ENCODE results near the gene TRIM46.
A peak's percentile ranks its signal among the peaks of the same experiment; 100 is the strongest.
"Not testable (repeated sequence)": the region's sequence is repeated elsewhere in the genome, so short reads cannot be mapped to it uniquely, and the experiment has no call there.

TRIM46 gene

DNA sequence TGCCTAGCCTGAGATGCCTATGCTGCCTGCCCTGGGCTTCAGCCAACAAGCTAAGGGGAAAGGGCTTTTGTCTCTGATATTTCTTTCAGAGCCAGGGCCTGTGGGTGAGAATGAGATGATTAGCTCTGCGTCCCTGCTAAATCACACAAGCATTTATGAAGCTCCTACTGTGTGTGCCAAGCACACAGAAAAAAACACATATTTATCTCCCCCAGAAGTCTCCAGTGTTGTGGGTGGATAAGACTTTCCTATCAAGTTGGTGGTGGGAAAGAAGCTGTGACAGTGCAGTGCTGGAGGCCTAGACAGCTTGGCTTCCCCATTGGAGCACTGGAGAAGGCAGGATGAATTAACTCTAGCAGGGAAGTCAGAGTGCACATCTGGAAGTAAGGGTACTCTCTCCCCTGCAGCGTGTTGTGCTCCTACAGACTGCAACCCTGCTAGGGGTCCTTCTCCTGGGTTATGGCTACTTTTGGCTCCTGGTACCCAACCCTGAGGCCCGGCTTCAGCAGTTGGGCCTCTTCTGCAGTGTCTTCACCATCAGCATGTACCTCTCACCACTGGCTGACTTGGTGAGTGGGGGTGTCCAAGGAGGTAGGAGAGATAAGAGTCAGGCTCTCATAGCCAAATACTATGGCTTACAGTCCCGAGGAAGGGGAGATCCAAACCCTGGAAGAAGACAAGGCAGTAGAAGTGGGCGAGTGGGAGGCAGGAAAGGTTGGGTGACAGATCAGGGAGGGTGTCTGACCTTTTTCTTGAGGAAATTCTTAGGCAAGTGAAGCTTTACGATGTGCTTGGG is 36.3 kb upstream of the TRIM46 start:
- no peak for DNase-seq (ENCODE audit: low read depth)

- DNase-seq (ENCODE audit: low read depth) = peak; percentile 40
Observed at GRCh38 chr1:155139895-155140629, 33.6 kb upstream of the TRIM46 start, which contains the start of gene DPM3. TSS of gene DPM3 (minus strand) at chr1:155140531. CDS start at chr1:155140240, 291 bp downstream.

DNA sequence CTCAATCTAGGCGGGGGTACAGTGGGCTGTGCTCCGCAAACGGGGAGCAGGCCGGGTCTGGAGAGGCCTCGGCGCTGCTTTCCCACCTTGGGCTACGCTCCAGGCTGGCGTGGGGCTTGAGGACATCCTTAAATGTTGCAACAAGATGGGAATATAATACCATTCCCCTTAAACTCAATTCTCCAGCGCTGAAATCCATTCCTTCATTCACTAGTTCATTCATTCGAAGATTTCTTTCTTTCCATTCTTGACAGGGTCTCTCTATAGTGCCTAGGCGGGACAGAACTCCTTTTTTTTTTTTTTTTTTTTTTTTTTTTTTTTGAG is 33.1 kb upstream of the TRIM46 start:
- DNase-seq (ENCODE audit: low read depth) = no peak

DNA sequence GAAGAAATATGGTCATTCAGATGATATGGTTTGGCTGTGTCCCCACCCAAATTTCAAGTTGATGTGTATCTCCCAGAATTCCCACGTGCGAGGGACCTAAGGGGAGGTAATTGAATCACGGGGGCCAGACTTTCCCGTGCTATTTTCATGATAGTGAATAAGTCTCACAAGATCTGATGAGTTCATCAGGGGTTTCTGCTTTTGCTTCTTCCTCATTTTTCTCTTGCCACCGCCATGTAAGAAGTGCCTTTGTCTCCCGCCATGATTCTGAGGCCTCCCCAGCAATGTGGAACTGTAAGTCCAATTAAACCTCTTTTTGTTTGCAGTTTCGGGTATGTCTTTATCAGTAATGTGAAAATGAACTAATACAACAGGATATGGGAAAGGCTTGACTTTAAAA is 31.9 kb upstream of the TRIM46 start:
- DNase-seq (ENCODE audit: low read depth) = no peak

- DNase-seq (ENCODE audit: low read depth) = no peak
Observed at GRCh38 chr1:155145491-155145890, 28.2 kb upstream of the TRIM46 start.

DNA sequence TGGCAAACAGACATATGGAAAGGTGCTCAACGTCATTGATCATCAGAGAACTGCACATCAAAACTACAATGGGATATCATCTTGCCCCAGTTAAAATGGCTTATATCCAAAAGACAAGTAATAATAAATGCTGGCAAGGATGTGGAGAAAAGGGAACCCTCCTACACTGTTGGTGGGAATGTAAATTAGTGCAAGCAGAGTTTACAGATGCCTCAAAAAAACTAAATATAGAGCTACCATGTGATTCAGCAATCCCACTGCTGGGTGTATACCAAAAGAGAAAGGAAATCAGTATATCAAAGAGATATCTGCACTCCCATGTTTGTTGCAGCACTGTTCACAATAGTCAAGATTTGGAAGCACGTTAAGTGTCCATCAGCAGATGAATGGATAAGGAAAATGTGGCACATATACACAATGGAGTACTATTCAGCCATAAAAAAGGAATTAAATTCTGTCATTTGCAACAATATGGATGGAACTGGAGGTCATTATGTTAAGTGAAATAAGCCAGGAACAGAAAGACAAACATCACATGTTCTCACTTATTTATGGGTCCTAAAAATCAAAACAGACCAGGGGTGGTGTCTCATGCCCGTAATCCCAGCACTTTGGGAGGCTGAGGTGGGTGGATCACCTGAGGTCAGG is 17.5 kb upstream of the TRIM46 start:
- DNase-seq (ENCODE audit: low read depth) = not testable (repeated sequence)

DNA sequence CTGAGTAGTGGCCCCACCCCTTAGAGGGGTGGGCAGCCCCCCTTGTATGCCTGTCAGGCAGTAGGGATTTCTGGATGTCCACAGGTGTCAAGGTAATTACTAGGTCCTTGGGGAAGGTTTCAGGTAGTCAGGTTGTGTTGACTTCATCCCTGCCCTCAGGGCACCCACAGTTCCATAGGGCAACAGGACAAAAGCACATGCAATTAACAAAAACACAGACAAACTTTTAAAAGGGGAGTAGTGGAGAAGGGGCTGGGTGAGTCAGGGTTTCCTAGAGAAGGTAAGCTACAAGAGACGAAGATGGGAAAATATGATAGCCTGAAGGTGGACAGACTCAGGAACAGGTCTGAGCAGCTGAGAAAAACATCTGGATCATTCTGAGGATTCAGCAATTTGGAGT is 14.7 kb upstream of the TRIM46 start:
- no peak for DNase-seq (ENCODE audit: low read depth)

DNA sequence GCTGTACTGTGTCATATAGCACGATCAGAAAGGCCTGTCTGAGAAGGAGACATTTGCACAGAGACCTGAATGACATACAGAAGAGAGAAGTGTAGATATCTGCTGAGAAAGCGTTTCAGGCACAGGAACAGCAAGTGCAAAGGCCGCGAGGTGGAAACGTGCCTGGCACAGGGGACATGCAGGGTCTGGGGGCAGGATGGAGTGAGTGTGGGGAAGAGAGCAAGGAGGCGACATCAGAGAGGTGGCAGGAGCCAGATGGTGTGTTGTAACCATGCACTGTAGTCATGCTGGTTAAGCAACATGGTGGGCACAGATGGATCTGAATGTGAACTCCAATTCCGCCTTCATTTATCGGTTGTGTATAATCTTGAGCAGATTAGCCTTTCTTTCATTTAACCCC is 13.5 kb upstream of the TRIM46 start:
- no peak for DNase-seq (ENCODE audit: low read depth)

GRCh38 chr1:155162631-155163030 is 11.0 kb upstream of the TRIM46 start:
- DNase-seq (ENCODE audit: low read depth) = not testable (repeated sequence)

- not testable (repeated sequence) for DNase-seq (ENCODE audit: low read depth)
Observed at GRCh38 chr1:155163785-155164184, 9.9 kb upstream of the TRIM46 start.

DNA sequence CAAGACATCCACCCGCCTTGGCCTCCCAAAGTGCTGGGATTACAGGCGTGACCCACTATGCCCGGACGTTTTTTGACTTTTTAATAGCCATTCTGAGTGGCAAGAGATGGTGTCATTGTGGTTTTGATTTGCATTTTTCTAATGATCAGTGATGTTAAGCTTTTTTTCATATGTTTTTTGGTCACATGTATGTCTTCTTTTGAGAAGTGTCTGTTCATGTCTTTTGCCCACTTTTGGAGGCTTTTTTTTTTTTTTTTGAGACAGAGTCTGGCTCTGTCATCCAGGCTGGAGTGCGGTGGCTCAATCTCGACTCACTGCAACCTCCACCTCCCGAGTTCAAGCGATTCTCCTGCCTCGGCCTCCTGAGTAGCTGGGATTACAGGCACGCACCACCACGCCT is 9.0 kb upstream of the TRIM46 start:
- DNase-seq (ENCODE audit: low read depth) = not testable (repeated sequence)

GRCh38 chr1:155166051-155166470 is 7.6 kb upstream of the TRIM46 start:
- DNase-seq (ENCODE audit: low read depth) = no peak

DNA sequence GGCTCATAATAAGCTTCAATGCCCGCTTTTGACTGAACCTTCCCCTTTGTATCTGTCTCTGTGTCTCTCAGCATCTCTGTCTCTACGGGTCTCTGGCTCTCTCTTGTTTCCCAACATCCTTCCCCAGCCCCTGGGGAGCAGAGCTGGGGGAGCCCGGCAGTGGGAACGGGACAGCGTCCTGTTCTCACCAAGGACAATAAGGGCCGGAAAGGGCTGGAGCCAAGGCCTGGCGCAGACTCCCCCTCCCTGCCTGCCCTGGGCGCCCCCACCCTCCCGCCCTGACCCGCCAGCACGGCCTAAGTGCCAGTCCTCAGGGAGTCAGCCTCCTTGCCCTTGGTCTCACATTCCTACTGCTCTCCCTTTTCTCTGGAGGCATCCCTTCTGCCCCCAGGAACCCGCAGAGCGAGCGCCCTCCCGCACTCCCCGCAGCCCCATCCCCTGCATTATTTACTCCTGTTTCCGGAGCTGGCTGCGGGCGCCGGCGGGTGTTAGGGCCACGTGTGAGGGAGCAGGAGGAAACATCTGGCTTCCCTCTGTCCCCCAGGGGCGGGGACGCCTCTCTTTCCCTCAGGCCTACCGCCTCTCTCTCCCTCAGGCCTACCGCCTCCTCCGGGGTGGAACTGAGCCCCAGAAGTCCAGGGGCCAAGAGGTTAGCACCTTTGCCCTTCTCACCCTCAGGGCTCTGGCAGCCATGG is 7.0 kb upstream of the TRIM46 start:
- no peak for DNase-seq (ENCODE audit: low read depth)

GRCh38 chr1:155167166-155168104 is 6.2 kb upstream of the TRIM46 start:
- peak; percentile 54 for DNase-seq (ENCODE audit: low read depth)

GRCh38 chr1:155168105-155168445 is 5.6 kb upstream of the TRIM46 start:
- not testable (repeated sequence) for DNase-seq (ENCODE audit: low read depth)

- DNase-seq (ENCODE audit: low read depth) = no peak
Observed at GRCh38 chr1:155168456-155169210, 5.0 kb upstream of the TRIM46 start.

GRCh38 chr1:155169541-155169940 is 4.1 kb upstream of the TRIM46 start:
- DNase-seq (ENCODE audit: low read depth) = no peak

DNA sequence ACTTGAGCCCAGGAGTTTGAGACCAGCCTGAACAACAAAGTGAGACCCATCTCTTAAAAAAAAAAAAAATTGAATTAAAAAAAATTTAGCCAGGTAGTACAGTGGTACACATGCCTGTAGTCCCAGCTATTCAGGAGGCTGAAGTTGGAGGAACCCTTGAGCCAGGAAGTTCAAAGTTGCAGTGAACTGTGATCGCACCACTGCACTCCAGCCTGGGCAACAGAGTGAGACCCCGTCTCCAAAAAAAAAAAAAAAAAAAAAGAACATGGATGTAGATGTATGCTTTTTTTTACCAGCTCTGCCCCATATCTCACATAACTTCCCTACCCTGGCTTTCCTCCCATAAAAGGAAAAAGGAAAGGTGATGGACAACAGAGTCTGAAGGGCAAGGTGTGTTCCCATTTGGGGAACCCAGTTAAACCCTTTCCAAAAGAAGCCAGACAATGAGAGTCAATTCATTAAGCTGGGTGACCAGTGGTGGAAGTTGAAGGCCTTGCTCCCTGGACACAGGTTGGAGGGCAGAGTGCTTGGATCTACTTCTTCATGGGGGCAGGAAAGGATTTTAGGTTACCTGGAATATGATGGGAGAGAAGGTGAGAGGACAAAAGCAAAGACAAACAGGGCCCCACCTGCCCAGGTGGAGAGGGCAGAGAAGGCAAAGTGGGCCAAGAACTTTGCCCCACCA is 3.4 kb upstream of the TRIM46 start:
- no peak for DNase-seq (ENCODE audit: low read depth)

GRCh38 chr1:155170806-155171205 is 2.8 kb upstream of the TRIM46 start:
- DNase-seq (ENCODE audit: low read depth) = no peak

Data from HS-27A (cell line).